Thoracic aorta (tissue), 2 donors: ENCODE measurements around the gene ZNF385B. TPM values are rescaled to one million over a fixed set of nuclear protein-coding genes. Genes with fewer than 3 reads are reported as not detected.

ENCODE experiments used
- ATAC-seq: fragments of 150-250 bp; one replicate; pipeline ENCODE4 v1.8.0; 2017; ENCODE audit warnings: low read depth; ENCODE audit not compliant: insufficient number of reproducible peaks, low FRiP score
- DNase-seq: peaks from one replicate; pipeline ENCODE4 v3.0.0-alpha.2; 2020; ENCODE audit warnings: low spot score
- H3K27ac ChIP-seq, 2 donors: fragments of 200-600 bp; sonication (generic); 1 replicate in 1 of 2; 2 replicates in 1 of 2; pipeline ENCODE4 v1.5.1; 2016; ENCODE audit warnings: mild to moderate bottlenecking in 2 of 2, moderate library complexity in 2 of 2
- H3K27me3 ChIP-seq: fragments of 200-600 bp; sonication (generic); replicated peaks from 2 replicates; pipeline ENCODE4 v1.6.0; 2016; ENCODE audit warnings: mild to moderate bottlenecking; ENCODE audit not compliant: insufficient read depth
- H3K36me3 ChIP-seq: fragments of 200-600 bp; sonication (generic); one replicate; pipeline ENCODE4 v1.5.1; 2016
- H3K4me1 ChIP-seq, 2 donors: fragments of 200-600 bp; sonication (generic); 1 replicate in 1 of 2; 2 replicates in 1 of 2; pipeline versions ENCODE4 v1.5.1 to v1.6.0; 2016; ENCODE audit warnings: low read depth in 2 of 2, mild to moderate bottlenecking in 1 of 2; ENCODE audit not compliant: control insufficient read depth in 1 of 2
- H3K4me3 ChIP-seq: fragments of 200-600 bp; sonication (generic); 2 replicates; pipeline ENCODE4 v1.5.1; 2016; ENCODE audit warnings: mild to moderate bottlenecking
- H3K9me3 ChIP-seq: fragments of 200-600 bp; sonication (generic); 2 replicates; pipeline ENCODE4 v1.5.1; 2016
- total RNA-seq, 2 donors: library from RNA; depleted of rRNA; stranded (reverse); fragments of >200 nt; gene quantifications; one replicate each; pipeline versions ENCODE4 v1.1.0 to v1.2.3, GENCODE V29; 2016
- TF ChIP-seq, protein P1 (sequence below): fragments of 200-600 bp; sonication (generic); IDR thresholded peaks from one replicate; pipeline ENCODE4 v1.5.1; 2019; ENCODE audit warnings: antibody characterized with exemption

Gene ZNF385B
- total RNA-seq, 2 donors from 2014 or later, result 0.41 to 1.9 TPM

DNA sequence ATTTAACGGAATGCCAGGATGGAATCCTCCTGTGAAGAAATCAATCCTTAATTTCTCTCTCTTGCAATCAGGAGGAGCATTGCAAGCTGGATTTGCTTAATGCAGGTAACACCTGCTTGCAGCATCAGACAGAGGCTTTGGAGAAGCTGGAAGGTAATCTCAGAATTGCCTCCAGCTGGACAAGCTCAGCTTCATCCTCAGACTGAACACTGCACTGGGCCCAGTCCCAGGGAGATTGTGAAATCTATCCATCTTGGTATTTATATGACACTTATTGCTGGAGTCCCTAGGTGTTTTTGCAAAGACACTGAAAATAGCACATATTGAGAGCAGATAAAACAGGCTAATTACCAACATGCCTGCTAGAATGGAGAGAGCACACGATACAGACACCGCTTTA, 417.4 kb downstream of the ZNF385B start:
- TF ChIP-seq, protein P1, sequence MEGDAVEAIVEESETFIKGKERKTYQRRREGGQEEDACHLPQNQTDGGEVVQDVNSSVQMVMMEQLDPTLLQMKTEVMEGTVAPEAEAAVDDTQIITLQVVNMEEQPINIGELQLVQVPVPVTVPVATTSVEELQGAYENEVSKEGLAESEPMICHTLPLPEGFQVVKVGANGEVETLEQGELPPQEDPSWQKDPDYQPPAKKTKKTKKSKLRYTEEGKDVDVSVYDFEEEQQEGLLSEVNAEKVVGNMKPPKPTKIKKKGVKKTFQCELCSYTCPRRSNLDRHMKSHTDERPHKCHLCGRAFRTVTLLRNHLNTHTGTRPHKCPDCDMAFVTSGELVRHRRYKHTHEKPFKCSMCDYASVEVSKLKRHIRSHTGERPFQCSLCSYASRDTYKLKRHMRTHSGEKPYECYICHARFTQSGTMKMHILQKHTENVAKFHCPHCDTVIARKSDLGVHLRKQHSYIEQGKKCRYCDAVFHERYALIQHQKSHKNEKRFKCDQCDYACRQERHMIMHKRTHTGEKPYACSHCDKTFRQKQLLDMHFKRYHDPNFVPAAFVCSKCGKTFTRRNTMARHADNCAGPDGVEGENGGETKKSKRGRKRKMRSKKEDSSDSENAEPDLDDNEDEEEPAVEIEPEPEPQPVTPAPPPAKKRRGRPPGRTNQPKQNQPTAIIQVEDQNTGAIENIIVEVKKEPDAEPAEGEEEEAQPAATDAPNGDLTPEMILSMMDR, result no peak
- H3K27ac ChIP-seq, result no peak overlapping the region

DNA sequence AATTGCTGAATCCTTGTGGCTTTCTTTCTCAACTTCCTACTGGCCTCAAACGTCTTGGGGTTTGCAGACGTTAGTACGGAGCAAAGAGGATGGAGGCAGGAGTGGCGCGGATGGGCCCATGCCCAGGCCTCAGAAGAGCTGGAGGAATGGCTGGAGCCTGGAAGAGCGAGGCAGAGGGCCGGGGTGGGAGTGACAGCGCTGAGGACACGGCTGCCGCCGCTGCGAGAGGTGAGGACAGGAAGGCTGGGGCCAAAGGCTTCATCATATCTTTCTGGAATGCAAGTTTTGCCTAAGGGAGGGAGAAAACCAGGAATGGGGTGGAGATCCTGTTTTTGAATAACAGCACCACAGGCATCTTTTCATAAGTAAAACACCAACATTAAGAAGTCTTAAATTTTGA, 418.2 kb downstream of the ZNF385B start:
- TF ChIP-seq, protein P1, result no peak
- ATAC-seq (no peak), DNase-seq (no peak)
- Histone ChIP-seq H3K27ac (no peak overlapping the region), H3K4me1 (no peaks in the 10 kb centered on the region), H3K4me3 (no peak overlapping the region), H3K27me3 (no peaks in the 10 kb centered on the region), H3K9me3 (no peaks in the 10 kb centered on the region), H3K36me3 (no peaks in the 10 kb centered on the region)

More for the DNA sequence above, 417.4 kb downstream of the ZNF385B start:
- no peaks in the 10 kb centered on the region for H3K27me3 ChIP-seq
- H3K9me3 ChIP-seq, result no peaks in the 10 kb centered on the region
- ATAC-seq, result no peak
- no peaks in the 10 kb centered on the region for H3K4me1 ChIP-seq
- no peaks in the 10 kb centered on the region for H3K36me3 ChIP-seq
- no peak for DNase-seq
- no peak overlapping the region for H3K4me3 ChIP-seq

DNA sequence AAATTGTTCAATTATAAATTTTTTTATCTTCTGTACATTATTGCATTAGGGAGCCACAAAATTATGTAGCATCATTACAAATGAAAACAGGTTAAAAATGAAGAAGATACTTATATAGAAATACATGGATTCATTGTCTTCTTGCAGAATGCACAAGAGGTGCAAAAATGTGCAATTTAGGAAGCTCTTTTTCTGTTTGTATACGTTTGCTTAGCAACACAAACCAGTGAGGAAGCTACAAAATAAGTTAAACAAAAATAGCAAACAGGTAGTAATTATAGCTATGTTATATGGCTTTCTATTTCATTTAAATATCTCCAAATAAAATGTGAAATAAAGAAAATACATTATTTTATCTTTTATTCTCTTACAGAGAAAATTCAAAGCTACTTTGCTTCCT, 419.2 kb downstream of the ZNF385B start:
- DNase-seq (no peak), ATAC-seq (no peak)
- Histone ChIP-seq H3K4me3 (no peak overlapping the region), H3K9me3 (no peaks in the 10 kb centered on the region), H3K36me3 (no peaks in the 10 kb centered on the region), H3K4me1 (no peaks in the 10 kb centered on the region), H3K27ac (no peak overlapping the region), H3K27me3 (no peaks in the 10 kb centered on the region)
- TF ChIP-seq, protein P1, result no peak

DNA sequence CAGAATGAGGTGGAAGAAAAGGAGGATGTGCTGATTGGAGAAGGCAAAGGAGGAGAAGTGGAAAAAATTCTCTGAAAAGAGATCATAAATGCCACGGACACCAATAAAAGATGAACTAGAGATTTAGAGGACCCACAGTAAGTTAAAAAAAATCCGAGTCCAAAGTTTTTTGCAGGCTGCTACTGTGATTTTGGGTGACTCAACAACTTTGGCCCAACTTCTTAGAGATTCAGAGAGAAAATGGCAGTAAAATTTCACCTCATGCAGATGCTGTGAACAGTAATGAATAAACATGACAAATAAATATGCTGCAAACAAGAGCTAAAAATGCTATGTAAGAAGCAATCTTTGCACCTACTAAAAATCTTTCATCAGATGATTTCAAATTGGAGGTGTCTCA, 419.9 kb downstream of the ZNF385B start:
- no peaks in the 10 kb centered on the region for H3K27me3 ChIP-seq
- no peak for ATAC-seq
- no peaks in the 10 kb centered on the region for H3K4me1 ChIP-seq
- TF ChIP-seq, protein P1, result no peak
- H3K36me3 ChIP-seq, result no peaks in the 10 kb centered on the region
- no peaks in the 10 kb centered on the region for H3K9me3 ChIP-seq
- no peak overlapping the region for H3K4me3 ChIP-seq
- no peak for DNase-seq
- H3K27ac ChIP-seq, result no peak overlapping the region

DNA sequence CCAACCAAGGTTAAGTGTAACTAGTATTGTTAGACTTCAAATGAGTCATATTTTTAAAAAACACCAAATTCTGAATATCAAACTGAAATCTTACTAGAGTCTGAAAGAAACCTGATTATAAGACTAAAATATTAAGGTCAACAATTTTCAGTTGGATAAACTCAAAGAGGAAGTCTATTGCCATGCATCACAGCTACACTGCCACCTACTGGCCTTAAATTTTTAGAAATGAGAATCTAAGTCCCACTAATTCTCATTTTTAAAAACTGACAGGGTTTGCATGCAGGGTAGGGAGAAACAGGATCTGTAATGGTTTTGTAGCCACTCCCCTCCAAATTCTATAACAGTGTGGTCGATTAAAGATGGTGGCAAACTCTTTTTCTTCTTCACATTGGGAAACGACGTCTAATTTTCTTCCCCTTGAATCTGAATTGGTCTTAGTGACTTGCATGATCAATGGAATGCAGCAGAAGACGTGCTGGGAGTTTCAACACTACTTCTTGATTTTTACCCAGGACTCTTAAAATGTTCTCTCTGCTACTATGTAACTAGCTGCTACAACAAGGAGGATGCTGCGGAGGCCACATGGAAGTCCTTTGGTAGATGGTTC, 420.7 kb downstream of the ZNF385B start:
- H3K9me3 ChIP-seq, result no peaks in the 10 kb centered on the region
- H3K4me3 ChIP-seq, result no peak overlapping the region
- H3K27ac ChIP-seq, result no peak overlapping the region
- no peaks in the 10 kb centered on the region for H3K36me3 ChIP-seq
- TF ChIP-seq, protein P1, result peak; percentile 52
- no peaks in the 10 kb centered on the region for H3K4me1 ChIP-seq
- ATAC-seq (no peak), DNase-seq (no peak)
- no peaks in the 10 kb centered on the region for H3K27me3 ChIP-seq
